T-helper 22 cell (primary cell): ENCODE measurements around the gene BNIP3.
"Not testable (repeated sequence)": the region's sequence is repeated elsewhere in the genome, so short reads cannot be mapped to it uniquely, and the experiment has no call there.

Experiments
- DNase-seq: peaks from one replicate; pipeline ENCODE4 v3.0.0-alpha.2; 2020; ENCODE audit warnings: low read depth

The BNIP3 gene

DNA sequence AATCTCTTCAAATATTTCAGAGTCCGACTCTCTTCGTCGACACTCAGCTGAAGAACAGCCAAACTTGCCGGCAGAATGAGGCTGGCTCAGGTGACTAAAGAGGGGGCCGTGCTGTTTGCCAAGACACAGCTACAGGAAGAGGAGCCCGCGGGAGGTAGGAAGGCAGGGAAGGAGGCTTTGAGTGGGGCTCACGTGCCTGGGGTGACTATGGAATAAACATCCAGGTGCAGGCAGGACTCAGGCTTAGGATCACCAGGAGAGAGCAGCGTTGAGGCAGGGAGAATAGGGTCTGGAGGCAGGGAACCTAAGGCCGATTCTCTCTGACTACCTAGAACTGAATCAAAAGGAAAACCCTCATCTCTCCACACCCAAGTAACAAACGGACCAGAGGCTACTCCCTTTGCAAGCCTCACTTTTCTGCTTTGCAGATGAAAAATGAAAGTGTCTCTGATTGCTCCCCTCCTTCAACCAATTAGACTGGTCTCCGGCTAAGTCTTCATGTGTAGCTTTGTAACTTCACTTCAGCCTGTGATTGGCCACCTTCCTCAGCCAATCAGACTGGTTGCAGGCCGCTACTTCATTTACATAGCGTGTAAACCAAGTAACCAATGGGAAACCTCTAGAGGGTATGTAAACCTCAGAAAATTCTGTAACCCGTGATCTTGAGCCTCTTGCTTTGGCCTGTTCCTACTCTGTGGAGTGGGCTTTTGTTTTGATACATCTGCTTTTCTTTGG lies 19.7 kb upstream of the BNIP3 start:
- no peak for DNase-seq

DNA sequence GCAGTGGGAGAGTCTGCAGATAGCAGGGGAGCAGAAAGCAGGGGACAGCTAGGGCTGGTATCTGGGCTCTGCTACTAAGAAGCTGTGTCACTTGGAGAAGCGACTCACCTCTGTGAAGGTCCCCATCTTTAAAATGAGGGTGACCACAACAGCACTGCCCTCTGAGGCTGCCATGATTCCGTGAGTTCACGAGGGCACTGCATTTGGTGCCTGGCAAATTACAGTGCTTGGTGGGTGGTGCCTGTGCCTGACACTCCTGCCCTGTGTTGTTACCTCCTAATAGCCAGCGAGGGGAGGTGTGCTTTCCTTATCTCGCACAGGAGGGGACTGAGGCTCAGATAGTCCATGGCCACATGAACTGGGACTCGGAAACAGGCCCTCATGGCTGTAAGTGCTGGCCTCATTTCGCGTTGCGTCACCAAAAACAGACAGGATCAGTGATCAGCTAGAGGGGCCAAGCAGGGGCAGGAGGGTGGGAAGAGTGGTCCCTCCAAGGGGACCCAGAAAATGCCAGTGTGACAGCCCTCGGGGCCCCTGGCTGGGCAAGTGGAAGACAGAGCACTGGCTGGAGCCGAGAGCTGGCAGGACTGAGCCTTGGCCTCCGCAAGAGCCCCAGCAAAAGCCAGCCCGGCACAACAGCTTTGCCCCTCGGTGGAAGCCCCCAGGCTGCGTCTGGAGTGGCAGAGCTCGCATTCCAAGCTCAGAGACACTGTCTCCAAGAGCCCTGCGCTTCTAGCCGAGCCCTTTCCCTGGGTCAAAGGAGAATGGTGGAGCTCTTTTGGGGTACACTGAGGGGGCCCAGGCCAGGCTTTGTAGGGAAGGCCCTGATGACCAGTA lies 17.3 kb upstream of the BNIP3 start:
- DNase-seq, result no peak

DNA sequence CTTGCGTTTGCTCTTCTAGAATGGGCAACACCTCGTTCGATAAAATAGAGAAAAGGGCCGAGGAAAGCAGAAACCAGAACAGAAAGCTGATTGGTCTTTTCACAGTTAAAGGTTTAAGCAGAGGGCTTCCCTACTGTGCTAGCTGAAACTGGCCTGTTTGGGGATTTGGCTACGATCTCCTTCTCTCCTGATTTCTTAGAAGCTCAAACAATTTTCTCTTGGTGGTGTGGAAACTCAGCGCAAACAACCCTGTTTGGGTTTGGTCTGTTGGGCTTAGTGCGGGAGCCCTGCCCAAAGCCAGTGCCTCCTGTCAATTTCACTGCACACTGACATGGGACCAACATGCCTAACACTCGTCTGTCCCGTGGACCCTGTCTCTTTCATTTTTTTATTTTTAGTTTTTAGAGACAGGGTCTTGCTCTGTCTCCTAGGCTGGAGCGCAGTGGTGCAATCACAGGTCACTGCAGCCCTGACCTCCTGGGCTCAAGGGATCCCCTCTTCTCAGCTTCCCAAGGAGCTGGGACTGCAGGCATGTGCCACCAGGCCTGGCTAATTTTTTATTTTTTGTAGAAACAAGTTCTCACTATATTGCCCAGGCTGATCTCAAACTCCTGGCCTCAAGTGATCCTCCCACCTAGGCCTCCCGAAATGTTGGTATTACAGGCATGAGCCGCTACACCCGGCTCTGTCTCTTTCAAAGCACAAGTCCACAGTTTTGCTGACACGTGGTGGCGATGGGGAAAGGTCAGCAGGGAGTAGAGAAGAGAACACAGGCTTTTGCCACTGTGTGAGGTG lies 16.5 kb upstream of the BNIP3 start:
- DNase-seq, result no peak

DNA sequence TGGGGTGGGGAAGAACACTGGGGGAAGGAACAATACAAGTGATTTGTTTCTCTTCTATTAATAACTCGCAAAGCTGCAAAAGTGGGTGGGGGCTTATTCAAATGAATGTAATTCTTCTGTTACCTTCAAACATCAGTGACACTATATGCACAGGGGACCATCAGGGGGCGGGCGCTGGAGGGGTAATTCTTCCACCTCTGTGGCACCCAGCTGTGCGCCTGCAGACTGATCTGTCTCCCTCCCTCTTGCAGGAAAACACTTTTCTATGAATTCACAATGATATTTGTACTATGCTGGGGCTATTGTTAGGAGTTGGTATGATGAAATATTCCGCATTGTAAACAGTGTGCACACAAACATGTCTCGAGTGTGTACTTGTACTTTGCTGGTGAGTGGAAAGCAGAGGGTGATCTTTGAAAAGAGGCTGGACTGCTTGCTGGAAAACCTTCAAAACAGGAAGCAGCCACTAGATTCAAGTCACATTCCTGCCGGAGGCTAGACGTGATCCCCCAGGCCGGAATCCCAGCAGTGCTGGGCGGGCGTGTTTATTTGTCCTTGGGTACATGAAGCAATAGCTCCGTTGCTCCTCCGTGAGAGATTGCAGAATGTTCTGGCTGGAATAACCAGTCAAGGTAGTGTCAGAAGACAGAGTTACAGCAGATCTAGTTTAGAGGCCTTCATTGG lies 15.8 kb upstream of the BNIP3 start:
- DNase-seq, result no peak

DNA sequence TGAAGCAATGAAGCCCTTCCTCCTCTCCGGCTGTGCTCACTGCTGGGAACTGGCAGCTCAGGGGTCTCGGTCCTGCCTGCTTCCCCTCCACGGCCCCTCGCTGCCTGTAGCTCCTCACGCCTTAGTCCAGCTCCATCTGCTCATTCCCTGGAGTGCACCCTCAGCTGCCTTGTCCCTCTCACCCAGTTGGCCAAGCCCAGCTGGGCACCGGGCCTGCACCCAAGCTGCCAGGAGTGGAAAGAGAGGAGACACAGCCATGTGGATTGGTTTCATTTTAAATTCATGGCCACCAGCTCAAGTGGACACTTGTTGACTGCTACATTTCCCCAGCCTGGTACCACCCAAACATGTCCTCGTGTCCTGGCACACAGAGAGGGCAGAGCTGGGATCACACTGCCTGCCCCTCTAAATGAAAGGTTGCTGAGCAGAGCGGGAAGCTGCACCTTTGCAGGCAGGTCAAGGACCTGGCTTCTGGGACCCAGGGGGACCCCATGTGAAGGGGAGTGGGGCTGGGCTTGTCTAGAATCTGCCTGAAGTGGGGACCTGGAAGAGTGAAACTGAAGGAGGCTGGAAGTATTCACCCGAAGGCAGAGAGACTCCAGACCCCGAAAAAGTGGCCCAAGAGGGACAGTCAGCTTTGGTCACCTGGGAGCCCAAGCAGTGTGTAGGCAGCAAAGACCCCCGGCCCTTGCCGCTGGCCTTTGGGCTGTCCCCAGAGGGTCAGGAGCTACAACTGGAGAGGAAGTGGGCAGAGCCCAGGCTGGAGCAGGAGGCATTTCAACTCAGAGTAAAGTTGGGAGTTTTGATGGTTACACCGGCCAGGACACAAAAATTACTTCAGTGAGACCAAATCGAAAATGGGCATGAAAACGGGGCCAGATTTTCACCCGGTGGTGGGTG lies 15.0 kb upstream of the BNIP3 start:
- no peak for DNase-seq

DNA sequence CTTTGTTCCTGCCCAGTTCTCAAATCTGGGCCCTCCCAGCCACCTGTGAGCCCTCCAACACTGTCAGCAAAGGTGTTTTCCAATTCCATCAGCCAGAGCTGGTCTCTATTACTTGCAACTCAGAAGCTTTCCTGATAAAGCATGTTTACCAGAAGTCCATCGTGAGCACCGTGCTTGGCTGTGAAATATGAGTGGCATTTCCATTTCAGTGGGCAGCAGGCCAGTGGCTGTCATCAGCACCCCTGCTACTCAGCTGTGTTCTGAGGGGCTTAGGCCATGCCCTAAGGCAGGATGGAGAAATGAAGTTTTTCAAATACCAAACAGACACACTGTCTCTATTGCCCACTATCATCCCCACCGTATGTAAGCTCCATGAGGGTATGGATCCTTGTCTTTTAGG lies 12.7 kb upstream of the BNIP3 start:
- DNase-seq, result no peak

DNA sequence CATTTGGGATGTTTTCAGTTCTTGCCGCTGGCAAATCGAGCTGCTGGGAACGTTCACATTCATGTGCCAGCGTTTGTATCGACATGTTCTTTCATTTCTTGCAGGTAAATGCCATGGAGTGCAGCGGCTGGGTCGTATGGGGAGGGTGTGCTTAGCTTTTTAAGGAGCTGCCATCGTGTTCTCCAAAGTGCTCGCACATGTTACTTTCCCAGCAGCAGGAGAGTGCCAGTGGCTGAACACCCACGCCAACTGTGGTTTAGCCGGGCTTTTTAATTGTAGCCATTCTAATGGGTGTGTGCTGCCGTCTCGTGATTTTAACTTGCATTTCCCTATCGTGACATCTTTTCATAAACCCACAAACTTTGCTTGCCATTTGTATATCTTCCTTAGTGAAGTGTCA lies 11.6 kb upstream of the BNIP3 start:
- no peak for DNase-seq

DNA sequence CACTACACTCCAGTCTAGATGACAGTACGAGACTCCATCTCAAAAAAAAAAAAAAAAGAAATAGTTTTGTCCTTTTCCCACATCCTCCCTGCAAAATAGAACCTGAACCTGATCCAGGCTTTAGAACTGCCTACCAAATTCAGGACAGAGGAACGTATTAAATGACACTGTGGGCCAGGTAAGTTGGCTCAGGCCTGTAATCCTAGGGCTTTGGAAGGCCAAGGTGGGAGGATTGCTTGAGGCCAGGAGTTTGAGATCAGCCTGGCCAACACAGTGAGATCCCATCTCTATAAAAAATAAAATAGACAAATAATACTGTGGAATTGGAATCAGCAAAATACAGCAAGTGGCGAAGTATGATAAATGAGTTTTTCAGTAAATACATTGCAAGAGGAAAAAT lies 10.0 kb upstream of the BNIP3 start:
- no peak for DNase-seq

DNA sequence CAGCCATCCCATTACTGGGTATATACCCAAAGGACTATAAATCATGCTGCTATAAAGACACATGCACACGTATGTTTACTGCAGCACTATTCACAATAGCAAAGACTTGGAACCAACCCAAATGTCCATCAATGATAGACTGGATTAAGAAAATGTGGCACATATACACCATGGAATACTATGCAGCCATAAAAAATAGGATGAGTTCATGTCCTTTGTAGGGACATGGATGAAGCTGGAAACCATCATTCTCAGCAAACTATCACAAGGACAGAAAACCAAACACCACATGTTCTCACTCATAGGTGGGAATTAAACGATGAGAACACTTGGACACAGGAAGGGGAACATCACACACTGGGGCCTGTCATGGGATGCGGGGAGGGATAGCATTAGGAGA lies 6.1 kb upstream of the BNIP3 start:
- DNase-seq, result not testable (repeated sequence)

DNA sequence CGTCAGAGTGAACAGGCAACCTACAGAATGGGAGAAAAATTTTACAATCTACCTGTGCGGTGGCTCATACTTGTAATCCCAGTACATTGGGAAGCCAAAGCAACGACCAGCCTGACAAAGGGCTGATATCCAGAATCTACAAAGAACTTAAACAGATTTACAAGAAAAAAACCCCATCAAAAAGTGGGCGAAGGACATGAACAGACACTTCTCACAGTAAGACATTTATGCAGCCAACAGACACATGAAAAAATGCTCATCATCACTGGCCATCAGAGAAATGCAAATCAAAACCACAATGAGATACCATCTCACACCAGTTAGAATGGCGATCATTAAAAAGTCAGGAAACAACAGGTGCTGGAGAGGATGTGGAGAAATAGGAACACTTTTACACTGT lies 5.6 kb upstream of the BNIP3 start:
- not testable (repeated sequence) for DNase-seq

DNA sequence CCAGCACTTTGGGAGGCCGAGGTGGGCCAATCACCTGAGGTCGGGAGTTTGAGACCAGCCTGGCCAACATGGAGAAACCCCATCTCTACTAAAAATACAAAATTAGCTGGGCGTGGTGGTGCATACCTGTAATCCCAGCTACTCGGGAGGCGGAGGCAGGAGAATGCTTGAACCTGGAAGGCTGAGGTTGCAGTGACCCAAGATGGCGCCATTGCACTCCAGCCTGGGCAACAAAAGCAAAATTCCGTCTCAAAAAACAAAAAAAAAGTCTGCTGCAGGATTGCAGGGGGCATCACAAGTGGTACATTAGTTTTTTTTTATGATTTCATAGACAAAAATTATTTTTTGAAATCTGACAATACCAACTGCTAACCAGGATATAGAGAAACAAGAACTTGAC lies 5.1 kb upstream of the BNIP3 start:
- not testable (repeated sequence) for DNase-seq

DNA sequence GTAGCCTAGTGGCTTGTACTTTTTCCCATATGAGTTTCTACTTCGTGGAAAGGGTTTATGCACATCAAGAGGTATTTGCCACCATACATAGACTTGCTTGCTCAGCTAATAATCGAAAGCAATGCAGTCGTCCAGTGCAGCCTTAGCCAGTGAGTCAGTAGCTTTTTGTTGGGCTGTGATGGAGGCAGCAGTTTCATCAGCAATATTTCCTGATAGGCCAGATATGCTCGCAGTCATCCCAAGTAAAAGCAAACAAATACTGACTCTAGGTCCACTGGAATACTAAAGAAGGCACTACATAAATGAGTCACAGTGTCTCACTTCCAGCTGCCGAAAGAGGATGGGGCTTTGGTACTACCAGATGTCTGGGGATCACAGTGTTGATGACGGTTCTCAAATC lies 2.1 kb upstream of the BNIP3 start:
- no peak for DNase-seq

DNA sequence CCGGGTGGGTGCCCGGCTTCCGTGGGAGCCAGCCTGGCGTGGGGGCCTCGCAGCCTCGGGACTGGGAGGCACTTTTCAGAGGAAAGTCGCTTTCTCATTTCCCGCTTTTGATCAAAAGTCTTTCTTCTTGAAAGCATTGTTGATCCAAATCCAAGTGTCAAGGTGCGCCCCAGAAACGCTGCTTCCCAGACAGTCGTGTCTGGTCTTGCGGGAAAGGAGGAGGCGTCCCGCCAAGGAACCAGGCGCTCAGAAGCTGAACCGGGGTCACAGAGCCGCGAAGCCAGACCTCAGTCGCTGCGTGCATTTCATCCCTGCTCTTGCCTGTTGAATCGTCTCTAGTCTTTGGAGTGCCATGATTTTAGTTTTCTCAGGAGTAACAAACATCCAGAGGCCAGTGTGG lies 1.1 kb upstream of the BNIP3 start:
- no peak for DNase-seq

DNA sequence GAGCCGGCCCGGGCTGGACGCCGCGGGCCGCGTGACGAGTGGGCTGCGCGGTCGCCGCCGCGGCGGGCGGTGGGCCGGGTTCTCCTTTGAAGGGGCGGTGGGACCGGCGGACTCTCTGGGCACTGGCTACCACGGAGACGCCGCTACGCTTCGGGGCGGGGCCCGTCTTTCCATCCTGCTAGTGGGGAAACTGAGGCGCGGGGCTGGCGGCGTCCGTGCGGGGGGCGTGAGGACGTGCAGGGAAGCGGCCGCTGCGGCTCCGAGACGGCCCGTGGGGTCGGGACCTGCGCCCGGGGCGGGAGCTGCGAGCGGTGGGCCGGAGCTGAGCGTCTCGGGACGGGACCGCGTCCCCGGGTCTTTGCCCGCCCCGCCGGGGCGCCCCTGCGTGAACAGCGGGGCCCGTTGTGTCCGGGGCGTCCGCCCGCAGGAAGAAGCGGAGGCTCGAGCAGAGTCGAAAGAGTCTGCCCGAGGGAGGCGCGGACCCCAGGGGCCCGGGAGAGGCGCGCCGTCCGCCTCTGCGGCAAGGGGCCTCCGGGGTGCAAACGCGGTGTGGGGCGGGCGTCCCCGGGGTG lies 548 bp upstream of the BNIP3 start:
- no peak for DNase-seq

DNA sequence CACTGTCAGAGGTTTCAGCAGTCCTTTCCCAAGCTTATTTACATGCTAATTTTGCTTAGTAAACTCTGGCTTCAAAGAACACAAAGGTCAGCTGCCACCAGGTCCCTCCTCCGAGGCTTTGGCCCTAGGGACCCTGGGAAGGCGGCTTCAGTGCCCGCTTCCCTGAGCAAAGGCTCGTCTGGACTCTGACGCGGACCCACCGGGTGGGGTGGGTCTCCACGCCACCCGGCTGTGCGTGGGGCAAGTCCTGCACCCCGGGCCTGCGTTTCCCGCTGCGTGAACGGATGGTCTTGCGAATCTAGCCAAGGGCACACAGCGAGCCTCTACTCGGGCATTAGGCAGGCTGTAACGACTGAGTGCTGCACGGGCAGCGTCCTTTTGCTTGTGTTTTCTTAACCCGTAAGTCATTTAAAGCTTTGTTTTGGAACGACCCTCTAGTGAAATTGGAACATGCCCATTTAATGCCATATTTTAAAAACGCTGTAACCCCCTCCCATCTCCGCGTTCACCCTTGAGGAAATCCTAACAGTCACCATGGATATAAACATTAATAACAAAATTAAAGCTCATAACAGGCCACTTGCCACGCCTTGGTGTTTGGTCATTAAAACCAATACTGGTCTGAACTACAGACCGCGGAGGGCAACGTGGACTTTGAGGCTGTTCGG lies 828 bp downstream of the BNIP3 start:
- no peak for DNase-seq

DNA sequence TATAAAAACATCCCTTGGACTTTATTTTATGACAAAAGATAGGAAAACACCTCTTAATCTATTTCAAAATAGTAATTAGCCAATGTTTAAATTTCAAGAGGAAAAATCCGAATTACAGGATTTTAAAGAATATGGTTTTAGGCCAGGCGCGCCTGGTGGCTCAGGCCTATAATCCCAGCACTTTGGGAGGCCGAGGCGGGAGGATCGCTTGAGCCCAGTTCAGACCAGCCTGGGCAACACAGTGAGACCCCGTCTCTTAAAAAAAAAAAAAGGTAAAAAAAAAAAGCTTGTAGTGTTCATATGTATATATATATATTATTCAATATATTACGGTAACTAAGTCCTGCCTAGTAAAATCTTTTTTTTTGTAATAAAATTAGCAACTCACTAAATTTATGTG lies 1.4 kb downstream of the BNIP3 start:
- DNase-seq, result no peak

DNA sequence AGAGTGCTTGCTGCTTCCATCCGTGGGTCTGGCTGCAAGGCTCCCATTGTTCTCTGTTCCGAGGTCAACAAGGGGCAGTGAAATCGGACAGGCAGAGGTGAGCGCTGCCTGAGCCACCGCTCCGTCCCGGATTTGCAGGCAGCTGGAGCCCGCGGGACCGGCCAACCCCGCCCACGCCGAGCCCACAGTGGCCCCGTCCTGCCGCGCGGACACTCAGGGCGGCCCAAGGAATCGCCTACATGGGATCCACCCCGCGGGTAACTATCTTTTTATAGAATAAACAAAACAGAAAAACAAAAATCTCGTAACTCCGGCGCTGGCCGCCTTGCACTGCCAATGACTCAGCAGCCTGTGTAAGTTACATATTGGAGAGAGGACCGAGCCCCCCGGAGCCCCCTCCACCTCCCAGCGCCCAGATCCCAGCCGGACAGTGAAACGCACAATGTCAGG lies 1.9 kb downstream of the BNIP3 start:
- DNase-seq, result no peak

DNA sequence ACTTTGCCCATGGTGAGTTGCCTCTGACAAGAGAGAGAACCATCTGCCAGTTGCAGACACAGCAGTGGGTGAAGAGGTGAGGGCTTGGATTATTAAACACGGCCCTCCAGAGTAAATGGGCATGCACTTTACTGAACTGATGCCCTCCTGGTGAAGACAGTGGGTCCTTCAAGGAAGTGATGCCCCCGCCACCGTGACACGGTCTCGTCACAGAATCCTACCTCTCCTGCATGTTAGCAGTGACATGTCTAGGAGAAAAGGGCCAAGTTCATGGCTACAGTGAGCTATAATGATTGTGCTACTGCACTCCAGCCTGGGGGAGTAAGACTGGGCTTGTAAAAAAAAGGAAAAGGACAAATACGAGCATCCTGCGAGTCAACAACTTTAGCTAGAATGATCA lies 2.4 kb downstream of the BNIP3 start:
- no peak for DNase-seq

DNA sequence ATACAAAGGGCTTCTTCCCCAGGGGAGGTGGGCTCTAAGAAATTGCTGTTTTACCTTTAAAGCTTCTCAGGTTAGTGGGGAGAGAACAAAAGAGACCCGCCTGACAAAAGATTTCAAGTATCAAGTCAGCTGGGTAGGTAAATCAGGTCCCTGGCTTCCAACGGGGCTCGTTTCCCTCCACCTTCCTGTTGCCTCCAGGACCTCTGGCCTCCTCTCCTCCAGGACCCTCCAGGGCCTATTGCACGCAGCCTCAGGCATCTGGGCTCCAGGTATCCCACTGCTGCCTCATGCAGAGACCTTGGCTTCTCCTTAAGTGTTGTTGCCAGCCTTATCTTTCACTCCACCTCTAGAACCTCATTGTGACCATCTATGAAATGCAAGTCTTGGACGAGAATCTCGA lies 2.9 kb downstream of the BNIP3 start:
- no peak for DNase-seq

DNA sequence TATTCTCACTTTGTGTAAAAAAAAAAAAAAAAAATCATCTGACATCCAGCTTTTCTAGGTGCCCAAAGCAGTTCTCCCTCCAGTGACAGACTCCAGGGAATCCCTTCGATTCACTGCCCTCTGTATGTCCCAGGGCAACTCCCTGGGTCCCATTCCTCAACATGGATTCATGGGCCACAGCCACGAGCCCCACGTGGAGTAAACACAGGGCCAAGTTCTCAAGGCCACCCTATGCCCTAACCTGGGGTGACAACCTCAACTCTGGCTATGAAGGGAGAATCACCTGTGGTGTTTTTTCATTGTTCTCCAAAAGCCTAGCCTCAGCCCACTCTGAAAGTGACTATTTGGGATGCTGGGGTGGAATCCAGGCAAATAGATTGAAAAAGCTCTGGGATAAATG lies 3.4 kb downstream of the BNIP3 start:
- DNase-seq, result no peak
